Esophagus squamous epithelium (tissue), 5 donors: ENCODE data around the gene HSPA5. TPM values are rescaled to one million over a fixed set of nuclear protein-coding genes. Genes with fewer than 3 reads are reported as not detected.
A peak's percentile ranks its signal among the peaks of the same experiment; 100 is the strongest.

Experiments used
- DNase-seq: peaks from one replicate; lab custom pipeline; 2025; lab: John Stamatoyannopoulos, UW
- H3K27ac ChIP-seq, 4 donors: fragments of 200-600 bp; sonication (generic); one replicate each; pipeline ENCODE4 v1.5.1; 2016 to 2019; ENCODE audit warnings: mild to moderate bottlenecking in 1 of 4
- H3K27me3 ChIP-seq, 4 donors: fragments of 200-600 bp; sonication (generic); 1 replicate in 3 of 4; 2 replicates in 1 of 4; pipeline versions ENCODE4 v1.5.1 to v1.6.0; 2017 to 2021; ENCODE audit warnings: antibody characterized with exemption in 1 of 4
- H3K36me3 ChIP-seq, 3 donors: fragments of 200-600 bp; sonication (generic); one replicate each; pipeline ENCODE4 v1.5.1; 2016 to 2019
- H3K4me1 ChIP-seq, 3 donors: fragments of 200-600 bp; sonication (generic); one replicate each; pipeline ENCODE4 v1.5.1; 2017 to 2019
- H3K4me3 ChIP-seq, 4 donors: fragments of 200-600 bp; sonication (generic); 1 replicate in 3 of 4; 2 replicates in 1 of 4; pipeline ENCODE4 v1.5.1; 2016 to 2019; ENCODE audit warnings: mild to moderate bottlenecking in 2 of 4, moderate library complexity in 1 of 4
- H3K9me3 ChIP-seq, 3 donors: fragments of 200-600 bp; sonication (generic); one replicate each; pipeline ENCODE4 v1.5.1; 2016 to 2019
- CTCF ChIP-seq, 6 experiments: fragments of 450-650 bp in 4 of 6; fragments of 200-600 bp in 2 of 6; sonication (generic) in 2 of 6; IDR thresholded peaks; one replicate each; pipeline ENCODE4 v1.5.1; 2016 to 2019; ENCODE audit warnings: antibody characterized with exemption in 6 of 6, mild to moderate bottlenecking in 4 of 6, moderate library complexity in 4 of 6
- POLR2A ChIP-seq, 4 donors: fragments of 450-650 bp; IDR thresholded peaks; one replicate each; pipeline ENCODE4 v1.6.1; 2017; ENCODE audit warnings: antibody characterized with exemption in 4 of 4, mild to moderate bottlenecking in 4 of 4, moderate library complexity in 3 of 4
- WGBS, 2 donors: methylation state at CpG; one replicate each; pipeline ENCODE4 v1.1.5; 2018; 5-methylcytosine and 5-hydroxymethylcytosine counted together
- intact Hi-C: fragments of 100-400 bp; cut with DNase I; formaldehyde crosslinking; loops from one replicate; pipeline ENCODE4 v1.15.0; 2022
- total RNA-seq, 4 donors: library from RNA; depleted of rRNA; stranded (reverse); fragments of >200 nt; gene quantifications; one replicate each; pipeline ENCODE4 v1.1.0, GENCODE V29; 2016
- donor health status: DM: yes; HTN: yes; CAD: no.

Gene HSPA5
- total RNA-seq, 4 donors from 2014 or later = 84.1 to 178 (median 132) TPM

GRCh38 chr9:125241863-125242739 lies 958 bp upstream of the HSPA5 start:
- H3K36me3 ChIP-seq = peaks cover 21 to 27% (median 25%) of the 10 kb centered on the region in 3 donors
- DNase-seq = no peak
- TF ChIP-seq POLR2A (IDR thresholded peaks at IDR 0.05) (no peak), CTCF (IDR thresholded peaks at IDR 0.05) (no peak)
- H3K27me3 ChIP-seq = no peaks in the 10 kb centered on the region
- whole genome bisulfite sequencing, 2 donors = 20 to 26% methylated on average over 23 to 27 of the region's 27 CpGs
- H3K9me3 ChIP-seq = no peaks in the 10 kb centered on the region
- intact Hi-C loops = no loop called here
- peaks cover 18 to 52% (median 39%) of the 10 kb centered on the region in 3 donors for H3K4me1 ChIP-seq
- H3K4me3 ChIP-seq = peak overlapping the region; percentile 63 to 99 (median 92)
- peak overlapping the region; percentile 93 to 98 (median 97) for H3K27ac ChIP-seq

- 0% methylated on average over 7 to 24 of the region's 33 CpGs for WGBS, 2 donors
- peaks cover 23 to 42% (median 39%) of the 10 kb centered on the region in 3 donors for H3K36me3 ChIP-seq
- TF ChIP-seq POLR2A (IDR thresholded peaks at IDR 0.05) = no peak
- no peak for TF ChIP-seq CTCF (IDR thresholded peaks at IDR 0.05)
- peaks cover 21 to 67% (median 46%) of the 10 kb centered on the region in 3 donors for H3K4me1 ChIP-seq
- peak overlapping the region; percentile 93 to 97 (median 95) for H3K27ac ChIP-seq
- H3K27me3 ChIP-seq = no peaks in the 10 kb centered on the region
- peak overlapping the region; percentile 84 to 99 (median 92) for H3K4me3 ChIP-seq
- intact Hi-C loops = no loop called here
- DNase-seq = no peak
- H3K9me3 ChIP-seq = no peaks in the 10 kb centered on the region
Measured at GRCh38 chr9:125240649-125240999, 519 bp downstream of the HSPA5 start.

- intact Hi-C loops = no loop called here
- Histone ChIP-seq H3K36me3 (peaks cover 28 to 49% (median 45%) of the 10 kb centered on the region in 3 donors), H3K9me3 (no peaks in the 10 kb centered on the region), H3K27ac (peak overlapping the region; percentile 93 to 97 (median 95)), H3K4me3 (peak overlapping the region; percentile 84 to 99 (median 92)), H3K4me1 (peaks cover 21 to 74% (median 46%) of the 10 kb centered on the region in 3 donors), H3K27me3 (no peaks in the 10 kb centered on the region)
- TF ChIP-seq POLR2A (IDR thresholded peaks at IDR 0.05) = no peak
- no peak for TF ChIP-seq CTCF (IDR thresholded peaks at IDR 0.05)
- WGBS, 2 donors = 10 to 18% methylated on average over 8 of the region's 8 CpGs
- DNase-seq = no peak
Measured at GRCh38 chr9:125239631-125240597, 1.2 kb downstream of the HSPA5 start.

GRCh38 chr9:125238915-125239446 lies 2.2 kb downstream of the HSPA5 start:
- intact Hi-C loops = no loop called here
- Histone ChIP-seq H3K9me3 (no peaks in the 10 kb centered on the region), H3K4me1 (peaks cover 21 to 77% (median 46%) of the 10 kb centered on the region in 3 donors), H3K4me3 (peak overlapping the region in 2 of 4 donors; percentile 86 to 97), H3K27me3 (no peaks in the 10 kb centered on the region), H3K27ac (no peak overlapping the region), H3K36me3 (peaks cover 28 to 58% (median 45%) of the 10 kb centered on the region in 3 donors)
- no peak for TF ChIP-seq CTCF (IDR thresholded peaks at IDR 0.05)
- TF ChIP-seq POLR2A (IDR thresholded peaks at IDR 0.05) = no peak
- no peak for DNase-seq
- 75 to 83% methylated on average over 14 of the region's 14 CpGs for WGBS, 2 donors
